Naive B cell (primary cell): ENCODE measurements around the gene AURKB. TPM values are rescaled to one million over a fixed set of nuclear protein-coding genes. Genes with fewer than 3 reads are reported as not detected.
A peak's percentile ranks its signal among the peaks of the same experiment; 100 is the strongest.

ENCODE experiments used
- ATAC-seq, 2 donors: fragments of 150-1000 bp; cut with Tn5 transposase; 2 replicates each; pipeline ENCODE4 v1.10.0; 2021; ENCODE audit warnings: low read depth in 2 of 2, mild to moderate bottlenecking in 2 of 2, moderate library complexity in 2 of 2
- DNase-seq: peaks from one replicate; pipeline ENCODE4 v3.0.0; 2022
- H3K27ac Mint-ChIP-seq, 6 donors: one replicate each; pipeline ENCODE4 v1.8.0; 2020 to 2022; ENCODE audit warnings: mild to moderate bottlenecking in 6 of 6, mixed read lengths in 6 of 6, moderate library complexity in 5 of 6, inconsistent platforms in 2 of 6
- H3K27me3 Mint-ChIP-seq, 3 donors: one replicate each; pipeline ENCODE4 v1.8.0; 2021 to 2022; ENCODE audit warnings: mixed read lengths in 3 of 3, mild to moderate bottlenecking in 1 of 3
- H3K36me3 Mint-ChIP-seq, 2 donors: one replicate each; pipeline ENCODE4 v1.8.0; 2020 to 2022; ENCODE audit warnings: mixed read lengths in 2 of 2, inconsistent platforms in 1 of 2, mild to moderate bottlenecking in 1 of 2
- H3K4me1 Mint-ChIP-seq, 3 donors: one replicate each; pipeline ENCODE4 v1.8.0; 2020 to 2022; ENCODE audit warnings: mixed read lengths in 3 of 3, inconsistent platforms in 1 of 3, mild to moderate bottlenecking in 1 of 3, moderate library complexity in 1 of 3
- H3K4me3 Mint-ChIP-seq, 8 donors: one replicate each; pipeline ENCODE4 v1.8.0; 2020 to 2022; ENCODE audit warnings: mild to moderate bottlenecking in 8 of 8, mixed read lengths in 8 of 8, moderate library complexity in 8 of 8, inconsistent platforms in 2 of 8
- H3K9me3 Mint-ChIP-seq, 7 donors: one replicate each; pipeline ENCODE4 v1.8.0; 2020 to 2022; ENCODE audit warnings: mixed read lengths in 7 of 7, mild to moderate bottlenecking in 5 of 7, inconsistent platforms in 2 of 7, moderate library complexity in 1 of 7
- polyA plus RNA-seq, 6 donors: library from polyadenylated mRNA; unstranded; fragments of 300-500 nt; fragmentation: Illumina TruSeq; gene quantifications; one replicate each; pipeline ENCODE4 v1.2.3, GENCODE V29; 2021; ENCODE audit warnings: low read depth in 6 of 6

AURKB gene
- polyA plus RNA-seq, 6 donors from 2014 or later: not detected

GRCh38 chr17:8237886-8238285, 27.5 kb upstream of the AURKB start:
- H3K4me3 Mint-ChIP-seq: no peak overlapping the region
- no peaks in the 10 kb centered on the region for H3K27me3 Mint-ChIP-seq
- H3K4me1 Mint-ChIP-seq: peaks cover 18 to 39% (median 25%) of the 10 kb centered on the region in 3 donors
- DNase-seq (no peak), ATAC-seq (no peak)
- H3K36me3 Mint-ChIP-seq: peaks cover 16 to 49% of the 10 kb centered on the region in 2 donors
- H3K27ac Mint-ChIP-seq: peak overlapping the region in 3 of 6 donors; percentile 76 to 89 (median 77)
- H3K9me3 Mint-ChIP-seq: no peaks in the 10 kb centered on the region

GRCh38 chr17:8237175-8237574, 26.8 kb upstream of the AURKB start:
- H3K27ac Mint-ChIP-seq: peak overlapping the region in 2 of 6 donors; percentile 10 to 39
- no peaks in the 10 kb centered on the region for H3K27me3 Mint-ChIP-seq
- H3K9me3 Mint-ChIP-seq: no peaks in the 10 kb centered on the region
- no peak for ATAC-seq
- no peak for DNase-seq
- H3K36me3 Mint-ChIP-seq: peaks cover 19 to 48% of the 10 kb centered on the region in 2 donors
- peaks cover 17 to 34% (median 21%) of the 10 kb centered on the region in 3 donors for H3K4me1 Mint-ChIP-seq
- H3K4me3 Mint-ChIP-seq: no peak overlapping the region

GRCh38 chr17:8235676-8236075, 25.3 kb upstream of the AURKB start:
- Mint-ChIP-seq H3K4me3 (no peak overlapping the region), H3K27me3 (no peaks in the 10 kb centered on the region), H3K27ac (peak overlapping the region in 1 of 6 donors; percentile 60), H3K4me1 (peaks cover 17 to 37% (median 21%) of the 10 kb centered on the region in 3 donors), H3K9me3 (no peaks in the 10 kb centered on the region), H3K36me3 (peaks cover 24 to 63% of the 10 kb centered on the region in 2 donors)
- DNase-seq (no peak), ATAC-seq (no peak)

GRCh38 chr17:8234361-8235270, 24.2 kb upstream of the AURKB start:
- no peak for DNase-seq
- Mint-ChIP-seq H3K27me3 (no peaks in the 10 kb centered on the region), H3K36me3 (peaks cover 34 to 68% of the 10 kb centered on the region in 2 donors), H3K4me1 (peaks cover 22 to 34% (median 25%) of the 10 kb centered on the region in 3 donors), H3K27ac (peak overlapping the region in 1 of 6 donors; percentile 42), H3K4me3 (no peak overlapping the region), H3K9me3 (no peaks in the 10 kb centered on the region)
- no peak for ATAC-seq

GRCh38 chr17:8231701-8232100, 21.3 kb upstream of the AURKB start:
- H3K4me1 Mint-ChIP-seq: peaks cover 31 to 36% (median 32%) of the 10 kb centered on the region in 3 donors
- no peaks in the 10 kb centered on the region for H3K27me3 Mint-ChIP-seq
- H3K36me3 Mint-ChIP-seq: peaks cover 32 to 74% of the 10 kb centered on the region in 2 donors
- no peaks in the 10 kb centered on the region for H3K9me3 Mint-ChIP-seq
- DNase-seq (no peak), ATAC-seq (no peak)
- H3K27ac Mint-ChIP-seq: peak overlapping the region in 3 of 6 donors; percentile 21 to 74 (median 65)
- H3K4me3 Mint-ChIP-seq: peak overlapping the region in 1 of 8 donors; percentile 30

- no peak for DNase-seq
- Mint-ChIP-seq H3K4me3 (peak overlapping the region; percentile 2 to 88 (median 54)), H3K27ac (peak overlapping the region in 5 of 6 donors; percentile 3 to 100 (median 48)), H3K27me3 (peaks cover 0 to 4% (median 3%) of the 10 kb centered on the region in 3 donors), H3K4me1 (peaks cover 51 to 57% (median 55%) of the 10 kb centered on the region in 3 donors), H3K36me3 (peaks cover 27 to 57% of the 10 kb centered on the region in 2 donors), H3K9me3 (peaks cover 0 to 7% (median 0%) of the 10 kb centered on the region in 7 donors)
- no peak for ATAC-seq
Observed at GRCh38 chr17:8227238-8227581, 16.8 kb upstream of the AURKB start.

- H3K27me3 Mint-ChIP-seq: peaks cover 0 to 6% (median 6%) of the 10 kb centered on the region in 3 donors
- DNase-seq (peak; percentile 39), ATAC-seq (no peak)
- peaks cover 54 to 61% (median 61%) of the 10 kb centered on the region in 3 donors for H3K4me1 Mint-ChIP-seq
- H3K36me3 Mint-ChIP-seq: peaks cover 29 to 56% of the 10 kb centered on the region in 2 donors
- H3K9me3 Mint-ChIP-seq: peaks cover 0 to 10% (median 0%) of the 10 kb centered on the region in 7 donors
- H3K4me3 Mint-ChIP-seq: peak overlapping the region; percentile 10 to 88 (median 59)
- H3K27ac Mint-ChIP-seq: peak overlapping the region; percentile 3 to 100 (median 89)
Observed at GRCh38 chr17:8226536-8227237, 16.3 kb upstream of the AURKB start.

GRCh38 chr17:8225813-8226535, 15.6 kb upstream of the AURKB start:
- H3K4me1 Mint-ChIP-seq: peaks cover 60 to 68% (median 62%) of the 10 kb centered on the region in 3 donors
- no peak for ATAC-seq
- peak overlapping the region; percentile 3 to 100 (median 89) for H3K27ac Mint-ChIP-seq
- peaks cover 0 to 14% (median 0%) of the 10 kb centered on the region in 7 donors for H3K9me3 Mint-ChIP-seq
- H3K27me3 Mint-ChIP-seq: peaks cover 0 to 6% (median 6%) of the 10 kb centered on the region in 3 donors
- peak overlapping the region in 7 of 8 donors; percentile 49 to 93 (median 62) for H3K4me3 Mint-ChIP-seq
- peaks cover 24 to 49% of the 10 kb centered on the region in 2 donors for H3K36me3 Mint-ChIP-seq
- peak; percentile 54 for DNase-seq

- no peak for ATAC-seq
- H3K27ac Mint-ChIP-seq: peak overlapping the region; percentile 89 to 100 (median 94)
- peak overlapping the region; percentile 43 to 94 (median 76) for H3K4me3 Mint-ChIP-seq
- H3K36me3 Mint-ChIP-seq: peaks cover 24 to 41% of the 10 kb centered on the region in 2 donors
- peaks cover 0 to 18% (median 0%) of the 10 kb centered on the region in 7 donors for H3K9me3 Mint-ChIP-seq
- peaks cover 64 to 71% (median 66%) of the 10 kb centered on the region in 3 donors for H3K4me1 Mint-ChIP-seq
- DNase-seq: peak; percentile 13
- peaks cover 0 to 10% (median 6%) of the 10 kb centered on the region in 3 donors for H3K27me3 Mint-ChIP-seq
Observed at GRCh38 chr17:8224891-8225812, 14.8 kb upstream of the AURKB start.

- Mint-ChIP-seq H3K27me3 (peaks cover 0 to 10% (median 6%) of the 10 kb centered on the region in 3 donors), H3K4me3 (peak overlapping the region; percentile 86 to 99 (median 98)), H3K4me1 (peaks cover 60 to 73% (median 66%) of the 10 kb centered on the region in 3 donors), H3K9me3 (peaks cover 0 to 18% (median 0%) of the 10 kb centered on the region in 7 donors), H3K27ac (peak overlapping the region; percentile 99 to 100 (median 100)), H3K36me3 (peaks cover 16 to 28% of the 10 kb centered on the region in 2 donors)
- DNase-seq: peak; percentile 55
- ATAC-seq: peak in 1 of 2 donors; percentile 1
Observed at GRCh38 chr17:8223356-8224126, 13.2 kb upstream of the AURKB start.

GRCh38 chr17:8222630-8223355, 12.4 kb upstream of the AURKB start:
- Mint-ChIP-seq H3K4me1 (peaks cover 56 to 71% (median 69%) of the 10 kb centered on the region in 3 donors), H3K36me3 (peaks cover 16 to 23% of the 10 kb centered on the region in 2 donors)

More at GRCh38 chr17:8222630-8223355, 12.4 kb upstream of the AURKB start:
- H3K4me3 Mint-ChIP-seq: peak overlapping the region; percentile 86 to 99 (median 98)
- H3K9me3 Mint-ChIP-seq: peaks cover 0 to 18% (median 0%) of the 10 kb centered on the region in 7 donors
- peak; percentile 37 to 52 for ATAC-seq
- peaks cover 0 to 10% (median 6%) of the 10 kb centered on the region in 3 donors for H3K27me3 Mint-ChIP-seq
- DNase-seq: peak; percentile 89
- H3K27ac Mint-ChIP-seq: peak overlapping the region; percentile 99 to 100 (median 100)
